Measurements from ENCODE around the gene TGFBR3. TPM values are rescaled to one million over a fixed set of nuclear protein-coding genes. Genes with fewer than 3 reads are reported as not detected.

TGFBR3 gene
- total and polyA plus RNA-seq, 2 of the 8 experiments (the other 6 are each of a cell fraction or from before 2014, with no cell fraction given): 2.0 to 6.1 TPM

- no peaks in the 10 kb centered on the region for H3K79me1 ChIP-seq (ENCODE audit: low read depth, low read length)
- FAIRE-seq: no peak
- H3K9ac ChIP-seq (replicated peaks in 1 of 4; ENCODE audit: extremely low read depth in 1 of 4, low read depth in 3 of 4, low read length in 3 of 4): no peak overlapping the region
- H3K4me2 ChIP-seq (ENCODE audit: insufficient read depth in 1 of 2, low read depth in 2 of 2, low read length in 2 of 2): no peak overlapping the region
- no peak overlapping the region for H2AFZ ChIP-seq (ENCODE audit: low read length)
- H4K5ac ChIP-seq (ENCODE audit: insufficient read length, low read depth, low read length): no peak overlapping the region
- 0 out of 2 replicates have a peak overlapping the region, but pooled peaks have one; percentile 24 for H2AK5ac ChIP-seq (ENCODE audit: low read depth, low read length)
- no peak overlapping the region for H4K8ac ChIP-seq (ENCODE audit: extremely low read depth, insufficient read depth, low read length)
- POLR2A ChIA-PET (ENCODE audit: partially characterized antibody): no interaction called here
- H3K79me2 ChIP-seq (ENCODE audit: control insufficient read depth in 1 of 2, insufficient read depth in 2 of 2, low read length in 2 of 2): no peaks in the 10 kb centered on the region
- no peak for DNase-seq (ENCODE audit: low read depth in 1 of 2, low spot score in 2 of 2)
- H3K56ac ChIP-seq (replicated peaks; ENCODE audit: insufficient read length, low read depth, low read length): no peak overlapping the region
- no peak overlapping the region for H3K4ac ChIP-seq (replicated peaks; ENCODE audit: insufficient read length, low read depth, low read length)
- no peak overlapping the region for H2BK5ac ChIP-seq (ENCODE audit: low read depth, low read length)
- no peaks in the 10 kb centered on the region for H4K20me1 ChIP-seq (replicated peaks in 1 of 2; ENCODE audit: control insufficient read depth in 1 of 2, insufficient read depth in 2 of 2, low read length in 2 of 2)
- peaks cover 0 to 3% (median 1%) of the 10 kb centered on the region in 4 experiments; a peak in 3 of 7 replicates for H3K4me1 ChIP-seq (replicated peaks in 1 of 4; ENCODE audit: control insufficient read depth in 3 of 4, insufficient read depth in 4 of 4, low read length in 3 of 4)
- H4K91ac ChIP-seq (replicated peaks; ENCODE audit: insufficient read length, low read length): no peak overlapping the region
- H2BK120ac ChIP-seq (replicated peaks; ENCODE audit: low read depth, low read length): no peak overlapping the region
- CTCF ChIA-PET (ENCODE audit: partially characterized antibody): interaction anchor here (0.6 to 2.6 kb wide), 9 partner anchors 13 to 253 kb away, joined by 3 to 16 read pairs (median 3); no protein-coding TSS in a partner anchor
- 0 out of 2 replicates have a peak overlapping the region, but pooled peaks have one; percentile 85 for H2BK15ac ChIP-seq (ENCODE audit: low read length)
- no peaks in the 10 kb centered on the region; the same call in 1 of the 2 replicates for H3K23me2 ChIP-seq (ENCODE audit: low read depth, low read length)
- 88% methylated on average over 4 of the region's 4 CpGs; no CpG with 5 or more reads in 1 of the 2 experiments for WGBS, 2 experiments (ENCODE audit: extremely low coverage in 1 of 2, insufficient coverage in 1 of 2, insufficient read length in 1 of 2, insufficient replicate concordance in 2 of 2, low coverage in 1 of 2, low lambda C conversion rate in 2 of 2, missing lambda C conversion rate in 1 of 2)
- H3K4me3 ChIP-seq (ENCODE audit: extremely low read depth in 1 of 4, insufficient read depth in 2 of 4, low read depth in 3 of 4, low read length in 4 of 4): no peak overlapping the region
- no peaks in the 10 kb centered on the region for H3K27me3 ChIP-seq (replicated peaks in 1 of 4; ENCODE audit: control insufficient read depth in 3 of 4, extremely low read depth in 1 of 4, insufficient read depth in 3 of 4, low read length in 3 of 4)
- H3K36me3 ChIP-seq (ENCODE audit: control insufficient read depth in 2 of 4, insufficient read depth in 4 of 4, low read length in 3 of 4): no peaks in the 10 kb centered on the region
- H2BK20ac ChIP-seq (ENCODE audit: low read length): no peak overlapping the region
- H3K23ac ChIP-seq (ENCODE audit: insufficient read length): no peak overlapping the region
- H2BK12ac ChIP-seq (ENCODE audit: low read depth, low read length): no peak overlapping the region; the same call in 1 of the 2 replicates
- H3K18ac ChIP-seq (ENCODE audit: extremely low read depth, low read length): no peak overlapping the region
- no peaks in the 10 kb centered on the region for H3K9me3 ChIP-seq (ENCODE audit: insufficient read depth in 2 of 2, low read depth in 1 of 2, low read length in 1 of 2)
- H3K27ac ChIP-seq (ENCODE audit: low read depth, low read length): no peak overlapping the region
- H3K14ac ChIP-seq (ENCODE audit: insufficient read length): no peak overlapping the region
- TF ChIP-seq SP4 (IDR thresholded peaks at IDR 0.05; ENCODE audit: low read length) (no peak), POLR2AphosphoS5 (IDR thresholded peaks at IDR 0.05; ENCODE audit: low read depth, low read length) (no peak), PHF8 (conservative IDR thresholded peaks at IDR 0.05; ENCODE audit: low read depth, low read length) (no peak)
Measured at GRCh38 chr1:91765293-91765692, 120.7 kb downstream of the TGFBR3 start.

Measured in H1 (cell line).